GM19452 (cell line): Measurements from ENCODE around the gene PHF12.
"Not testable (repeated sequence)": the region's sequence is repeated elsewhere in the genome, so short reads cannot be mapped to it uniquely, and the experiment has no call there.

ENCODE experiments used
- ATAC-seq: cut with Tn5 transposase; IDR thresholded peaks from one replicate; pipeline ENCODE4 v1.9.1; 2021; ENCODE audit not compliant: unreplicated experiment

Gene PHF12

DNA sequence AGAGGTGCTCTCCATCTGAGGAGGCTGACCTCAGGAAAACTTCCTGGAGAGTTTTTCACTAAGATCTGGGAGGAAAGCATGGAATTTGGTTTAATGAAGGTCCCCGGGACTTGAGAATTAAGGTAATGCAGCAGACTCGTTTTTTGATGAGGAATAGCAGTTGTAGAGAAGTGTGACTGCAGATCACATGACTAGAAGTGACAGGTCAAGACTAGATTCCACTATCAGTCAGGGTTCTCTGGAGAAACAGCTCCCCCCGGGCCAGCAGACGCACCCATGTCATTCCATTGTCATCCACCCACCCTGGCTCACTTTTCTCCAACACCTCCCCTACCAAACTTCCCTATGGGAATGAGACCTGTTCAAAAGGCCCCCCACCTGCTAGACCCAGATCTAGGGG, 46.5 kb downstream of the PHF12 start:
- ATAC-seq: no peak

DNA sequence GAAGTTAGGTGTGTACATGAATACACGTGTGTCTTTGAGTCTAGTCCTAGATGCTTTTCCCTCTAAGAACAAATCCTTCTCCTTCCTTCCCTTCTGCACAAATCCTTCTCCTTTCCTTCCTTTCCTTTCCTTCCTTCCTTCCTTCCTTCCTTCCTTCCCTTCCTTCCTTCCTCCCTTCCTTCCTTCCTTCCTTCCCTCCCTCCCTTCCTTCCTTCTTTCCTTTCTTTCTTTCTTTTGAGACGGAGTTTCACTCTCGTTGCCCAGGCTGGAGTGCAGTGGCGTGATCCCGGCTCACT, 47.8 kb downstream of the PHF12 start:
- not testable (repeated sequence) for ATAC-seq

DNA sequence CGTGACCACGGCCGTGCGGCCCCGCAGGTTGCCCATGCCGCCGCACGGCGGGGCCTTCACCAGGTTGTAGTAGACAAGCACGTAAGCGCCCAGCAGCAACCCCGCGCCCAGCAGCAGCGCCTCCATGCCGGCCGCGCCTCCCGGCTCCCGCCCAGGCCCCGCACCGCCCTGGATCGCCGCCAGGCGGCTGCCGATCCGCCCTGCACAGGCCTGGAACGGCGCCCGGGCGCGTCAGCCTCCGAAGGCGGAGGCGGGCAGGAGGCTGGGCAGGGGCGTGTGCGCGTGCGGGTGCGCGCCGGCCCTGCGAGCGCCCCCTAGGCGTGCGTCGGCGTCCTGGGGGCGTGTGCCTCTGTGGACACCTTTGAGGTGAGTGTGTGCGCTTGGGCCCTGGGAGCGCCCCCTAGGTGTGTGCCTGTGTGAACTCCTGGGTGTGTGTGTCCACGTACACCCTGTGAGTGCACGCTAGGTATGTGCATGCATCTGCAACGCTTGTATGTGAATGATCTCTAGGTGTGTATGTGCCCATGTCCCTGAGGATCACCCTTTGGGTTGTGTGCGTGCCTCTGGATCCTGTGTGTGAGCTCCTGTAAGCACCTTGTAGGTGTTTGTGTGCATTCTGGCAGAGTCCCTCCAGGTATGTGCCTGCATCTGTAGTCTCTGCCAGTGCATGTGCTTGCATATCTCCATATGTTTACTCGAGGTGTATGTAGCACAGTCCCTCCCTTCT, 48.3 kb downstream of the PHF12 start, which contains the start of gene DHRS13:
TSS of gene DHRS13 (minus strand) at position 261 of the 727 bp plus-strand sequence. CDS start at position 126, 135 bp downstream.
- peak; percentile 87 for ATAC-seq

GRCh38 chr17:28901866-28902818, 49.2 kb downstream of the PHF12 start:
- ATAC-seq: peak; percentile 25

- ATAC-seq: no peak
Observed at GRCh38 chr17:28900986-28901726, 50.2 kb downstream of the PHF12 start.

DNA sequence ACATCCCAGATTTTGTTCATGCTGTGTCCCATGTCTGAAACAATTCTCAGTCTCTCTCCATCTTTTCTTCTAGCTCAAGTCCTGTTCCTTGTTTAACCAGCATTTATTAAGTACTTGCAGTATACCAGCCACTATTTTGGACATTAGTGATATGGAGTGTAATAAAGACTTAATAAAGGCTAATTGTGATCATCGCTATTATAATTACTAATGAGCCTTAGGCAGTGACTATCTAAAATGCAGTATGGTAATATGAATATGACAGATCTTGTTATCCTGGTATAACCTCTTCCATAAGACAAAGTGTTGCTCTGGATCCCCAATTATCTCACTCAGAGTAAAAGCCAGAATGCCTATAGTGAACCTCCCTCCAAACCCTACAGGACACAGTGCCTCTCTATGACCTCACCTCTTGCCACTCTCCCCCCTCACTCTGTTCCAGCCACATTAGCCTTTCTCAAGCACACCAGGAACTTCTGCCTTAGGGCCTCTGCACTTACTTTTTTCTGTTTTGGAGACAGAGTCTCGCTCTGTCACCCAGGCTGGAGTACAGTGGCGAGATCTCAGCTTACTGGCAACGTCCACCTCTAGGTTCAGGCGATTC, 52.0 kb downstream of the PHF12 start:
- ATAC-seq: no peak

GRCh38 chr17:28898527-28898955, 52.8 kb downstream of the PHF12 start:
- no peak for ATAC-seq

- ATAC-seq: no peak
Observed at GRCh38 chr17:28897769-28898526, 53.4 kb downstream of the PHF12 start.

DNA sequence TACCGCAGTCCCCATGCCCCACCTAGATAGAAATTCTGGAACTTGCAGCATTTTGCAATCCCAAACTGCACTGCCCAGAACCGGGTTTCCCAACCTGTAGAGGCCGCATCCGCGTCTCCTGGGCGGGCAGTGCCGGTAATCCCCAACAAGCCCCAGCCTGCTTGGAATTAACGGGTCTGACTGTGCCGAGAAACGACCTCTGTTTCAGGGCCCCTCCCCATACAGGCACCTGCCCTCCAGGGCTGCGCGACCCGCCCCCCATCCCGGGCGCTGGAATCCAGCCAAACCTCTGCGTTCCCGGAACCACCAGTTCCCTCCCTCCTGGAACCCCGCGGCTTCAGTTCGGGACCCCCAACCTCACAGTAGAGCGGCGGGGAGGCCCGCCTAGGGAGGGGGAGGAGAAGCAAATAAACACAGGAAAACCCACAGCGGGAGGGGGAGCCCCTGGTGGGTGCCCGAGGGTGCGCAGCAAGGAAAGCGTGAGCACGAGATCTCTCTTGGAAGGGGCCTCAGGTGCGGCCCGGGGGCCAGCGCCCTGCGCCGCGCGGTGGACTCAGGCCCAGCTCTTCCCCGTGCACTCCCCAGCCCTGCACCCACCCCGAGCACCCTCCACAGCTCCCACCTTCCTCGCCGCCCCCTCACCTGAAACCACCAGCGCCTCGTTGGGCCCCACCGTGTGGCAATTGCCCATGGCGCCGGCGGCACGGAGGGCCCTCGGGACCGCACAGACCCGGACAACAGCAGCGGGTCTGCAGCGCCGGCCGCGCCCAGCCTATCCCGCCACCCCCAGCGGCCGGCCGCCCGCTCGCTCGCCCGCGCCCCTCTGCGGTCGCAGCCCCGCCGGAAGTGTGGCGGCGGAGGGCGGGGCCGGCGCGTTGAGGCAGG, 54.2 kb downstream of the PHF12 start, which contains the start of gene FLOT2:
TSS of gene FLOT2 (minus strand) at position 850 of the 885 bp plus-strand sequence. CDS start at position 691, 159 bp downstream.
- no peak for ATAC-seq

GRCh38 chr17:28896491-28896883, 54.8 kb downstream of the PHF12 start:
- ATAC-seq: no peak

GRCh38 chr17:28895794-28896447, 55.4 kb downstream of the PHF12 start:
- ATAC-seq: no peak

- not testable (repeated sequence) for ATAC-seq
Observed at GRCh38 chr17:28893248-28894183, 57.8 kb downstream of the PHF12 start.

- no peak for ATAC-seq
Observed at GRCh38 chr17:28892024-28892423, 59.3 kb downstream of the PHF12 start.

DNA sequence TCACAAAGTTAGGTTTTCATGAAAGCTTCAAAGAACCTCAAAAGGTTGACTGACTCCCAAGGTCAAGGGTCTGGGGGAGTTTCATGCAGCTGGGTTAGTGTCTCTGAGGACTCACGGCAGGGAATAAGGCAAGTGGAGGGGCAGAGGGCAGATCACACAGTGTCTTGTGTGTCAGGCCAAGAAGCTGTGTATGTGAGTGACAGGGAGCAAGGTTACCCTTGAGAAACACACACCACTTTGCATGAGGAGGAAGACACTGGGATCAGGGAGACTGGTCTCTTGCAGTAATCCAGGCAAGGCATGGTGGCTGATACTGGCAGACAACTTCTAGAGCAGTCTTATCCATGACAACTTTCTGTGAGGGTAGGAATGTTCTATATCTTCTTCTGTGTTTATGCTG, 60.1 kb downstream of the PHF12 start:
- ATAC-seq: no peak

- ATAC-seq: no peak
Observed at GRCh38 chr17:28889996-28890395, 61.3 kb downstream of the PHF12 start.

- no peak for ATAC-seq
Observed at GRCh38 chr17:28888832-28889231, 62.5 kb downstream of the PHF12 start.

- ATAC-seq: no peak
Observed at GRCh38 chr17:28887871-28888471, 63.3 kb downstream of the PHF12 start.
